Lower leg skin (tissue), 3 donors: ENCODE results near the gene CLEC2B.

Experiments used
- CTCF ChIP-seq, 3 donors: fragments of 450-650 bp; IDR thresholded peaks; one replicate each; pipeline ENCODE4 v1.5.1; 2016; ENCODE audit warnings: antibody characterized with exemption in 3 of 3, mild to moderate bottlenecking in 3 of 3, moderate library complexity in 2 of 3
- POLR2A ChIP-seq, 2 donors: fragments of 450-650 bp; IDR thresholded peaks; one replicate each; pipeline ENCODE4 v1.6.1; 2016 to 2017; ENCODE audit warnings: antibody characterized with exemption in 2 of 2, mild to moderate bottlenecking in 1 of 2, moderate library complexity in 1 of 2

GRCh38 chr12:9843407-9843806 lies 25.7 kb downstream of the CLEC2B start:
- no peak for TF ChIP-seq CTCF (IDR thresholded peaks at IDR 0.05)
- no peak for TF ChIP-seq POLR2A (IDR thresholded peaks at IDR 0.05)
